ENCODE measurements around the gene DENND4A. TPM values are rescaled to one million over a fixed set of nuclear protein-coding genes. Genes with fewer than 3 reads are reported as not detected.

Gene DENND4A
- total RNA-seq, 4 donors from 2014 or later = 7.4 to 16.4 (median 13.3) TPM

- no peak for DNase-seq (ENCODE audit: low spot score in 2 of 2)
- no peak for TF ChIP-seq CTCF (IDR thresholded peaks at IDR 0.05)
- intact Hi-C loops (cut with DNase I; ENCODE audit: low total_unique reads) = no loop called here
- no peak overlapping the region for H3K4me3 ChIP-seq (ENCODE audit: low read depth, poor library complexity, severe bottlenecking)
- WGBS, 2 donors = 89 to 91% methylated on average over 6 of the region's 6 CpGs
These were observed 14.2 kb downstream of the DENND4A start for GRCh38 chr15:65777843-65778242.

GRCh38 chr15:65777053-65777452 is 15.0 kb downstream of the DENND4A start:
- TF ChIP-seq CTCF (IDR thresholded peaks at IDR 0.05) = no peak
- TF ChIP-seq POLR2A (IDR thresholded peaks at IDR 0.05) = no peak
- WGBS, 2 donors = 84 to 86% methylated on average over 6 of the region's 6 CpGs
- no peak for DNase-seq (ENCODE audit: low spot score in 2 of 2)
- intact Hi-C loops (cut with DNase I; ENCODE audit: low total_unique reads) = no loop called here
- no peak overlapping the region for H3K4me3 ChIP-seq (ENCODE audit: low read depth, poor library complexity, severe bottlenecking)

GRCh38 chr15:65773386-65774111 is 18.5 kb downstream of the DENND4A start:
- no peak overlapping the region for H3K4me3 ChIP-seq (ENCODE audit: low read depth, poor library complexity, severe bottlenecking)
- TF ChIP-seq POLR2A (IDR thresholded peaks at IDR 0.05) (no peak), CTCF (IDR thresholded peaks at IDR 0.05) (no peak)
- intact Hi-C loops (cut with DNase I; ENCODE audit: low total_unique reads) = no loop called here
- DNase-seq (ENCODE audit: low spot score in 2 of 2) = no peak
- WGBS, 2 donors = 88 to 89% methylated on average over 3 of the region's 3 CpGs

- H3K4me3 ChIP-seq (ENCODE audit: low read depth, poor library complexity, severe bottlenecking) = no peak overlapping the region
- WGBS, 2 donors = 78 to 80% methylated on average over 2 of the region's 2 CpGs
- DNase-seq (ENCODE audit: low spot score in 2 of 2) = no peak
- intact Hi-C loops (cut with DNase I; ENCODE audit: low total_unique reads) = no loop called here
- no peak for TF ChIP-seq CTCF (IDR thresholded peaks at IDR 0.05)
- TF ChIP-seq POLR2A (IDR thresholded peaks at IDR 0.05) = no peak
These were observed 19.2 kb downstream of the DENND4A start for GRCh38 chr15:65772930-65773329.

GRCh38 chr15:65771870-65772269 is 20.2 kb downstream of the DENND4A start:
- TF ChIP-seq CTCF (IDR thresholded peaks at IDR 0.05) (no peak), POLR2A (IDR thresholded peaks at IDR 0.05) (no peak)
- 89 to 93% methylated on average over 9 of the region's 9 CpGs for WGBS, 2 donors
- no peak overlapping the region for H3K4me3 ChIP-seq (ENCODE audit: low read depth, poor library complexity, severe bottlenecking)
- intact Hi-C loops (cut with DNase I; ENCODE audit: low total_unique reads) = no loop called here
- DNase-seq (ENCODE audit: low spot score in 2 of 2) = no peak

GRCh38 chr15:65769482-65769881 is 22.6 kb downstream of the DENND4A start:
- intact Hi-C loops (cut with DNase I; ENCODE audit: low total_unique reads) = no loop called here
- 86 to 87% methylated on average over 3 of the region's 3 CpGs for WGBS, 2 donors
- no peak for DNase-seq (ENCODE audit: low spot score in 2 of 2)
- TF ChIP-seq CTCF (IDR thresholded peaks at IDR 0.05) (no peak), POLR2A (IDR thresholded peaks at IDR 0.05) (no peak)
- no peak overlapping the region for H3K4me3 ChIP-seq (ENCODE audit: low read depth, poor library complexity, severe bottlenecking)

Data from lower leg skin (tissue), 4 donors.